PC-3 (cell line): ENCODE results near the gene APLP1. TPM values are rescaled to one million over a fixed set of nuclear protein-coding genes. Genes with fewer than 3 reads are reported as not detected.
A peak's percentile ranks its signal among the peaks of the same experiment; 100 is the strongest.

Experiments used
- ATAC-seq: fragments of 200-7000 bp; cut with Tn5 transposase; 2 replicates; pipeline ENCODE4 v1.9.1; 2020; ENCODE audit warnings: mild to moderate bottlenecking, moderate library complexity
- BruUV-seq: library from RNA; stranded (reverse); fragments of 400-500 nt; replicated peaks from 2 replicates; lab custom pipeline; 2021; lab: Mats Ljungman, UMichigan
- CTCF ChIA-PET: fragments of 300-600 bp; sonication (Branson Sonifier 250); formaldehyde crosslinking; loops from one replicate; lab custom pipeline; 2022; ENCODE audit warnings: antibody characterized with exemption; lab: Charles Lee
- POLR2A ChIA-PET: fragments of 300-600 bp; sonication (Branson Sonifier 250); formaldehyde crosslinking; loops from one replicate; lab custom pipeline; 2022; ENCODE audit warnings: antibody characterized with exemption; ENCODE audit not compliant: unreplicated experiment; lab: Charles Lee
- DNase-seq: peaks from one replicate; pipeline ENCODE4 v3.0.0-alpha.2; 2015
- H2AFZ ChIP-seq: fragments of 300-600 bp; sonication (generic); 2 replicates; pipeline ENCODE4 v1.6.0; 2016; ENCODE audit warnings: antibody characterized with exemption, low read length
- H3F3A ChIP-seq: fragments of 300-600 bp; sonication (generic); one replicate; pipeline ENCODE4 v1.6.0; 2017; ENCODE audit warnings: antibody characterized with exemption, low read length, control low read depth, mild to moderate bottlenecking; ENCODE audit not compliant: unreplicated experiment
- H3K27ac ChIP-seq: fragments of 300-600 bp; sonication (generic); 2 replicates; pipeline ENCODE4 v1.5.1; 2016; ENCODE audit warnings: mild to moderate bottlenecking, low read length
- H3K27me3 ChIP-seq: fragments of 300-600 bp; sonication (generic); 2 replicates; pipeline ENCODE4 v1.6.1; 2016; ENCODE audit warnings: low read length, mixed read lengths
- H3K36me3 ChIP-seq: fragments of 300-600 bp; sonication (generic); 2 replicates; pipeline ENCODE4 v1.6.1; 2016; ENCODE audit warnings: low read depth, mixed run types, low read length, mixed read lengths
- H3K4me1 ChIP-seq: fragments of 300-600 bp; sonication (generic); 2 replicates; pipeline ENCODE4 v1.5.1; 2016; ENCODE audit warnings: low read length; ENCODE audit not compliant: insufficient read depth
- H3K4me2 ChIP-seq: fragments of 300-600 bp; sonication (generic); 2 replicates; pipeline ENCODE4 v1.6.0; 2016; ENCODE audit warnings: low read length
- H3K4me3 ChIP-seq: fragments of 300-600 bp; sonication (generic); 2 replicates; pipeline ENCODE4 v1.5.1; 2016; ENCODE audit warnings: mild to moderate bottlenecking, low read length, mixed read lengths
- H3K79me2 ChIP-seq: fragments of 300-600 bp; sonication (generic); 2 replicates; pipeline ENCODE4 v1.6.1; 2017; ENCODE audit warnings: low read length, mixed read lengths
- H3K9ac ChIP-seq: fragments of 300-600 bp; sonication (generic); 2 replicates; pipeline ENCODE4 v1.6.0; 2016; ENCODE audit warnings: mild to moderate bottlenecking, low read length
- H3K9me2 ChIP-seq: fragments of 300-600 bp; sonication (generic); replicated peaks from 2 replicates; pipeline ENCODE4 v1.6.1; 2016; ENCODE audit warnings: mixed run types, low read length, mixed read lengths
- H3K9me3 ChIP-seq: fragments of 300-600 bp; sonication (generic); 2 replicates; pipeline ENCODE4 v1.6.1; 2016; ENCODE audit warnings: low read length, mixed read lengths
- H4K20me1 ChIP-seq: fragments of 300-600 bp; sonication (generic); 2 replicates; pipeline ENCODE4 v1.6.1; 2016; ENCODE audit warnings: low read length, mixed read lengths
- CTCF ChIP-seq: fragments of 300-600 bp; sonication (generic); conservative IDR thresholded peaks from 2 replicates; pipeline ENCODE4 v1.5.1; 2017; ENCODE audit warnings: antibody characterized with exemption, low read depth, mild to moderate bottlenecking, low read length
- EZH2 ChIP-seq: fragments of 300-600 bp; sonication (generic); IDR thresholded peaks from one replicate; pipeline ENCODE4 v1.6.1; 2017; ENCODE audit warnings: antibody characterized with exemption, mild to moderate bottlenecking, low read length; ENCODE audit not compliant: unreplicated experiment
- EZH2phosphoT487 ChIP-seq: fragments of 300-600 bp; sonication (generic); IDR thresholded peaks from 2 replicates; pipeline ENCODE4 v1.6.1; 2018; ENCODE audit warnings: mild to moderate bottlenecking, antibody characterized with exemption, low read length, borderline replicate concordance
- intact Hi-C: fragments of 100-400 bp; cut with micrococcal nuclease; formaldehyde crosslinking; loops from 2 replicates; pipeline ENCODE4 v1.9.0; 2023
- total RNA-seq: library from RNA; depleted of rRNA; stranded (reverse); fragments of >200 nt; gene quantifications from 2 replicates; pipeline ENCODE4 v1.2.3, GENCODE V29; 2014

The APLP1 gene
- total RNA-seq, 1 experiment from 2014 or later: 21.1 TPM

- TF ChIP-seq EZH2phosphoT487 (no peak), EZH2 (no peak), CTCF (no peak)
- no peak overlapping the region for H2AFZ ChIP-seq
- H3K9me3 ChIP-seq: no peaks in the 10 kb centered on the region
- H3F3A ChIP-seq: no peaks in the 10 kb centered on the region
- ChIA-PET POLR2A (no interaction called here), CTCF (interaction anchor here (0.8 kb wide), 1 partner anchor 30 kb away, joined by 3 read pairs; no protein-coding TSS in a partner anchor)
- no peaks in the 10 kb centered on the region for H3K36me3 ChIP-seq
- no peaks in the 10 kb centered on the region for H4K20me1 ChIP-seq
- peaks cover 19% of the 10 kb centered on the region for H3K79me2 ChIP-seq
- peak overlapping the region; percentile 91 for H3K4me2 ChIP-seq
- intact Hi-C loops: no loop called here
- no peak overlapping the region for H3K27ac ChIP-seq
- H3K9ac ChIP-seq: peak overlapping the region; percentile 91; the same call in 1 of the 2 replicates
- BruUV-seq: no TSS peak
- DNase-seq: peak; percentile 27
- H3K9me2 ChIP-seq: no peaks in the 10 kb centered on the region
- H3K27me3 ChIP-seq: no peaks in the 10 kb centered on the region
- H3K4me3 ChIP-seq: peak overlapping the region; percentile 95; the same call in 1 of the 2 replicates
- no peak for ATAC-seq
- H3K4me1 ChIP-seq: peaks cover 10% of the 10 kb centered on the region; the same call in 1 of the 2 replicates
Measured at GRCh38 chr19:35901055-35901644, 32.8 kb downstream of the APLP1 start.

GRCh38 chr19:35901854-35902661, 33.7 kb downstream of the APLP1 start, which contains the start of gene HCST:
HCST (plus strand) TSS chr19:35902529; CDS start chr19:35902594, 65 bp downstream.
- ChIA-PET CTCF (interaction anchor here (0.8 kb wide), 1 partner anchor 29 kb away, joined by 3 read pairs; no protein-coding TSS in a partner anchor), POLR2A (no interaction called here)
- H3K36me3 ChIP-seq: no peaks in the 10 kb centered on the region
- DNase-seq (peak; percentile 9), ATAC-seq (no peak)
- H3K4me2 ChIP-seq: peak within 1 kb of the TSS; percentile 91
- H3K9me2 ChIP-seq: no peaks in the 10 kb centered on the region
- H3K79me2 ChIP-seq: peaks cover 19% of the 10 kb centered on the region
- no peak within 1 kb of the TSS for H3K27ac ChIP-seq
- BruUV-seq: no TSS peak
- peaks cover 10% of the 10 kb centered on the region; the same call in 1 of the 2 replicates for H3K4me1 ChIP-seq
- H4K20me1 ChIP-seq: no peaks in the 10 kb centered on the region
- H2AFZ ChIP-seq: peak within 1 kb of the TSS; percentile 75
- H3K9me3 ChIP-seq: no peaks in the 10 kb centered on the region
- TF ChIP-seq CTCF (no peak), EZH2phosphoT487 (no peak), EZH2 (no peak)
- H3K9ac ChIP-seq: peak within 1 kb of the TSS; percentile 17; the same call in 1 of the 2 replicates
- H3K4me3 ChIP-seq: peak within 1 kb of the TSS; percentile 42
- H3K27me3 ChIP-seq: no peaks in the 10 kb centered on the region
- intact Hi-C loops: no loop called here
- no peaks in the 10 kb centered on the region for H3F3A ChIP-seq
